Endothelial cell of umbilical vein (primary cell): ENCODE measurements around the gene GGT6. TPM values are rescaled to one million over a fixed set of nuclear protein-coding genes. Genes with fewer than 3 reads are reported as not detected.

Experiments
- BruUV-seq: library from RNA; stranded (reverse); fragments of 400-500 nt; replicated peaks from 2 replicates; lab custom pipeline; 2021; lab: Mats Ljungman, UMichigan
- CTCF ChIA-PET: fragments of 300-600, 350-600 bp; sonication (Branson Sonifier 250); formaldehyde crosslinking; loops from one replicate; lab custom pipeline; 2021; ENCODE audit warnings: antibody characterized with exemption, inconsistent platforms; lab: Charles Lee
- POLR2A ChIA-PET: fragments of 300-600, 350-600 bp; sonication (Branson Sonifier 250); formaldehyde crosslinking; loops from one replicate; lab custom pipeline; 2021; ENCODE audit warnings: antibody characterized with exemption, inconsistent platforms; lab: Charles Lee
- DNase-seq: peaks from one replicate; pipeline ENCODE4 v3.0.0-alpha.2; 2011; ENCODE audit warnings: low read depth, low spot score
- FAIRE-seq: peaks from 2 replicates; lab custom pipeline; 2011; peaks lifted over from hg19 to GRCh38; lab: Jason Lieb, UNC
- H2AFZ ChIP-seq: 2 replicates; pipeline ENCODE4 v1.6.0; 2012; ENCODE audit warnings: low read depth, low read length, control low read depth, inconsistent platforms
- H3K27ac ChIP-seq: 2 replicates; pipeline ENCODE4 v1.5.1; 2011; ENCODE audit warnings: low read depth, mild to moderate bottlenecking, control low read depth, low read length, moderate library complexity; ENCODE audit not compliant: insufficient read depth
- H3K27me3 ChIP-seq, 2 experiments: 2 replicates each; pipeline versions ENCODE4 v1.6.0 to v1.6.1; 2011; ENCODE audit warnings: low read length in 2 of 2, mixed read lengths in 1 of 2; ENCODE audit not compliant: control insufficient read depth in 2 of 2, insufficient read depth in 2 of 2
- H3K36me3 ChIP-seq, 2 experiments: 2 replicates in 1 of 2; 3 replicates in 1 of 2; pipeline ENCODE4 v1.5.1; 2011; ENCODE audit warnings: low read length in 2 of 2, mild to moderate bottlenecking in 1 of 2, moderate library complexity in 1 of 2; ENCODE audit not compliant: control insufficient read depth in 2 of 2, insufficient read depth in 2 of 2; ENCODE audit errors: extremely low read depth in 1 of 2
- H3K4me1 ChIP-seq: 3 replicates; pipeline ENCODE4 v1.5.1; 2011; ENCODE audit warnings: mild to moderate bottlenecking, low read length; ENCODE audit not compliant: control insufficient read depth, insufficient read depth; ENCODE audit errors: extremely low read depth
- H3K4me2 ChIP-seq: 2 replicates; pipeline ENCODE4 v1.6.1; 2011; ENCODE audit warnings: low read length, control low read depth, mixed read lengths; ENCODE audit not compliant: insufficient read depth
- H3K4me3 ChIP-seq, 3 experiments: fragments of 200-600 bp in 1 of 3; sonication (generic), shearing (Covaris generic) in 1 of 3; replicated peaks in 1 of 3; 2 replicates each; pipeline ENCODE4 v1.5.1; 2011 to 2016; ENCODE audit warnings: control low read depth in 3 of 3, low read length in 3 of 3, mild to moderate bottlenecking in 2 of 3, inconsistent platforms in 1 of 3, low read depth in 1 of 3, moderate library complexity in 1 of 3; ENCODE audit not compliant: insufficient read depth in 1 of 3
- H3K79me2 ChIP-seq: 2 replicates; pipeline ENCODE4 v1.6.0; 2012; ENCODE audit warnings: low read length, inconsistent platforms; ENCODE audit not compliant: control insufficient read depth, insufficient read depth
- H3K9ac ChIP-seq: replicated peaks from 2 replicates; pipeline ENCODE3; 2011; ENCODE audit warnings: low read length, control low read depth; ENCODE audit not compliant: insufficient read depth; ENCODE audit errors: extremely low read depth
- H3K9me1 ChIP-seq: replicated peaks from 3 replicates; pipeline ENCODE4 v1.6.0; 2011; ENCODE audit warnings: mild to moderate bottlenecking, low read length; ENCODE audit not compliant: control insufficient read depth, insufficient read depth; ENCODE audit errors: extremely low read depth
- H3K9me3 ChIP-seq: replicated peaks from 2 replicates; pipeline ENCODE4 v1.5.1; 2012; ENCODE audit warnings: low read length, inconsistent platforms; ENCODE audit not compliant: control insufficient read depth, insufficient read depth
- H4K20me1 ChIP-seq: replicated peaks from 2 replicates; pipeline ENCODE3; 2011; ENCODE audit warnings: mild to moderate bottlenecking, low read length; ENCODE audit not compliant: control insufficient read depth, insufficient read depth; ENCODE audit errors: extremely low read depth
- CTCF ChIP-seq, 2 donors: IDR thresholded peaks; 1 replicate in 1 of 2; 2 replicates in 1 of 2; pipeline ENCODE4 v1.5.1; 2011; ENCODE audit warnings: low read length in 2 of 2, mild to moderate bottlenecking in 2 of 2, moderate library complexity in 2 of 2, control low read depth in 1 of 2, inconsistent platforms in 1 of 2, low read depth in 1 of 2; ENCODE audit not compliant: insufficient read depth in 1 of 2; ENCODE audit errors: extremely low read depth in 1 of 2
- EZH2 ChIP-seq: IDR thresholded peaks from 2 replicates; pipeline ENCODE4 v1.6.1; 2012; ENCODE audit warnings: borderline replicate concordance, low read depth, mild to moderate bottlenecking, moderate library complexity, low read length, inconsistent platforms; ENCODE audit not compliant: severe bottlenecking
- FOS ChIP-seq: IDR thresholded peaks from 2 replicates; pipeline ENCODE4 v1.6.1; 2011; ENCODE audit warnings: mild to moderate bottlenecking, low read length, moderate library complexity, borderline replicate concordance; ENCODE audit not compliant: insufficient read depth
- JUN ChIP-seq: IDR thresholded peaks from 2 replicates; pipeline ENCODE4 v1.6.1; 2011; ENCODE audit warnings: borderline replicate concordance, low read depth; ENCODE audit not compliant: insufficient read length, insufficient read depth
- POLR2A ChIP-seq: IDR thresholded peaks from 2 replicates; pipeline ENCODE4 v1.6.1; 2012; ENCODE audit warnings: low read depth, mild to moderate bottlenecking, control low read depth, low read length
- dilution Hi-C: fragments of 300-500 bp; cut with MboI; formaldehyde crosslinking; loops from one replicate; pipeline ENCODE4 v1.15.0; 2019; ENCODE audit warnings: low sequenced_read_pairs; ENCODE audit not compliant: extremely low pct_ligation_motif_present
- intact Hi-C: fragments of 100-400 bp; cut with micrococcal nuclease; formaldehyde crosslinking; loops from one replicate; pipeline ENCODE4 v1.10.0; 2022
- polyA plus RNA-seq, 4 experiments: library from polyadenylated mRNA; depleted of rRNA in 3 of 4; stranded (reverse) in 3 of 4; unstranded in 1 of 4; fragments of >200 nt; gene quantifications; 2 replicates each; pipeline versions ENCODE4 v1.2.1 to v1.2.3, GENCODE V29; 2011 to 2012; ENCODE audit warnings: missing spikeins in 1 of 4
- total RNA-seq: library from RNA; stranded (reverse); gene quantifications from 2 replicates; pipeline ENCODE4 v1.2.3, GENCODE V29; 2021

The GGT6 gene
- total and polyA plus RNA-seq, 2 donors (not counting 3 experiments of a cell fraction or from before 2014, with no cell fraction given), result not detected

- FAIRE-seq (no peak), DNase-seq (no peak)
- no TSS peak for BruUV-seq
- no peak overlapping the region for H3K4me3 ChIP-seq
- no peak overlapping the region for H2AFZ ChIP-seq
- TF ChIP-seq CTCF (IDR thresholded peaks at IDR 0.05; ENCODE audit: extremely low read depth in 1 of 2, insufficient read depth in 1 of 2, low read depth in 1 of 2, low read length in 2 of 2) (no peak), JUN (no peak), POLR2A (no peak), FOS (no peak), EZH2 (no peak)
- intact Hi-C loops (no loop called here), dilution Hi-C loops (no loop called here)
- no peaks in the 10 kb centered on the region for H3K9me3 ChIP-seq
- peaks cover 0 to 16% of the 10 kb centered on the region in 2 experiments for H3K36me3 ChIP-seq
- ChIA-PET CTCF (interaction anchor here (1.0 kb wide), 1 partner anchor 9 kb away, joined by 3 read pairs; no protein-coding TSS in a partner anchor), POLR2A (no interaction called here)
- peak overlapping the region; percentile 25 for H3K27ac ChIP-seq
- no peak overlapping the region for H3K9ac ChIP-seq
- no peak overlapping the region for H3K4me2 ChIP-seq
- no peaks in the 10 kb centered on the region for H4K20me1 ChIP-seq
- no peaks in the 10 kb centered on the region for H3K79me2 ChIP-seq
- no peaks in the 10 kb centered on the region for H3K9me1 ChIP-seq
- peaks cover 24% of the 10 kb centered on the region for H3K4me1 ChIP-seq
- H3K27me3 ChIP-seq, result no peaks in the 10 kb centered on the region
Measured at GRCh38 chr17:4522661-4523060, 37.7 kb downstream of the GGT6 start.
